ENCODE results near the gene WBP1. TPM values are rescaled to one million over a fixed set of nuclear protein-coding genes. Genes with fewer than 3 reads are reported as not detected.

Gene WBP1
- total RNA-seq = 44.5 and 50.5 TPM in 2 replicates
- 209 and 241 TPM in 2 replicates for polyA plus RNA-seq
- 78.7 and 98.5 TPM in 2 replicates for polyA plus RNA-seq (2011; cell fraction: cytosol; rRNA removed)
- polyA plus RNA-seq (2011; cell fraction: nucleus; rRNA removed) = 387 and 441 TPM in 2 replicates
- polyA plus RNA-seq (2012) = 46.1 and 63.9 TPM in 2 replicates
- polyA minus RNA-seq = 61.2 and 74.1 TPM in 2 replicates
- 6.1 TPM for polyA minus RNA-seq (2011; cell fraction: cytosol; rRNA and poly(A)+ RNA removed)
- 35.9 and 40.9 TPM in 2 replicates for polyA minus RNA-seq (2011; cell fraction: nucleus; rRNA and poly(A)+ RNA removed)
- percentile 68 among the genes with signal in this experiment for Bru-seq, nascent RNA
- percentile 86 among the genes with signal in this experiment for BruChase-seq, experiment 1, labeled RNA remaining after a 6-hour chase
- BruChase-seq, experiment 2, labeled RNA remaining after a 2-hour chase = percentile 72 among the genes with signal in this experiment
- long read RNA-seq, transcript WBP1-201 (4 exons, 1,294 nt) = major isoform, 35 of 70 reads
- long read RNA-seq, partial matches to known transcripts = 4 of 70 reads
- long read RNA-seq, other reads (novel, unspliced or antisense) = 24 of 70 reads

DNA sequence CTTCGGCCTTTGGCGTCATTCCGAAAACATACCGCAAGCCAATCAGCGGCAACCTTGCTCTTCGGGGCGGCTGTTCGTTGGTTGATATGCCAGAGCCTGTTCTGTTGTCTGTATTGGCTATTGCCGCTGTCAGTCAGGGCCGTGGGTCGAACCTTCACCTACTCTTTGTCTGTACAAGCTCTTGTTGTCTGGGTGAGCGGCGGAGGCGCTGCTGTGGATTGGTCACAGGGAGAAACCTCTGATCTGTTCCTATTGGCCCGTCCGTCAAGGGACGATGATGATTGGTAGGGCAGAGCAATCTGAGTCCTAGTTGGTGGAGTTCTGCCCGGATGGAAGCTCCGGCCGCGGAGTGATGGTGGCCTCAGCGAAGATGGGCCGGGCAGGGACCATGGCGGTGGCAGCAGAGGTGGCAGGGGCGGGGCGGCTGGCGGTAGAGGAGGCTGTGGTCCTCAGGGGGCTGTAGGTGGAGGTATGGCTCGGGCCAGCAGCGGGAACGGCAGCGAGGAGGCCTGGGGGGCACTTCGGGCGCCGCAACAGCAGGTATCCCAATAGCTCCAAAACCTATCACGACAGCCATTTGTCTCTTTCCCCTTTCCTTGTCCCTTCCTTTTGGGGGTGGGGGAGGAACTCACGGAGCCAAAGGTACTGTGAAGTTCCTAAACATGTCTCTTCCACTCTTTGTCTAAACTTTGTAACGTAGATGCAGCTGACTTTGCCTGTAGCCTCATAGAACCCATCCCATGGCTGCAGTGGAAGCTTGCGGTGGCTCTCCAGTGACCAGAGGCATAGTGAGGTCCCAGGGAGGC is at the start of gene WBP1:
Gene WBP1, plus strand, starts transcription at position 307 of the 806 bp plus-strand sequence. Its CDS starts 165 bp downstream, at position 472.
- Histone ChIP-seq H4K20me1 (replicated peaks; ENCODE audit: control insufficient read depth, extremely low read depth, insufficient read depth, low read length) (no peaks in the 10 kb centered on the region), H3K9me1 (replicated peaks; ENCODE audit: control insufficient read depth, extremely low read depth, insufficient read depth, low read length) (no peaks in the 10 kb centered on the region), H3K36me3 (ENCODE audit: control insufficient read depth in 2 of 2, extremely low read depth in 1 of 2, insufficient read depth in 2 of 2, low read length in 2 of 2) (peaks cover 0 to 12% of the 10 kb centered on the region in 2 experiments), H3K4me2 (ENCODE audit: insufficient read depth, low read length) (peak within 1 kb of the TSS; percentile 84), H3K79me2 (ENCODE audit: control insufficient read depth, insufficient read depth, low read length) (peaks cover 6% of the 10 kb centered on the region), H3K9ac (replicated peaks; ENCODE audit: extremely low read depth, insufficient read depth, low read length) (peak within 1 kb of the TSS; percentile 74), H2AFZ (ENCODE audit: low read depth, low read length) (peak within 1 kb of the TSS; percentile 77), H3K27ac (ENCODE audit: insufficient read depth, low read depth, low read length) (peak within 1 kb of the TSS; percentile 51), H3K27me3 (ENCODE audit: control insufficient read depth in 2 of 2, insufficient read depth in 2 of 2, low read length in 2 of 2) (peaks cover 0 to under 1% of the 10 kb centered on the region in 2 experiments), H3K4me3 (replicated peaks in 1 of 3; ENCODE audit: insufficient read depth in 1 of 3, low read depth in 1 of 3, low read length in 3 of 3) (peak within 1 kb of the TSS; percentile 80 to 87 (median 82)), H3K9me3 (replicated peaks; ENCODE audit: control insufficient read depth, insufficient read depth, low read length) (no peaks in the 10 kb centered on the region), H3K4me1 (ENCODE audit: control insufficient read depth, extremely low read depth, insufficient read depth, low read length) (peaks cover 22% of the 10 kb centered on the region)
- ChIA-PET CTCF (interaction anchor here (0.7 to 2.3 kb wide), 9 partner anchors 10 to 124 kb away, joined by 3 to 7 read pairs (median 3); partner anchors contain the start of genes CCDC142, LBX2 and TTC31), POLR2A (interaction anchor here (0.6 to 1.3 kb wide), 6 partner anchors 10 to 72 kb away, joined by 3 to 5 read pairs (median 4); partner anchors contain the start of gene HTRA2)
- TF ChIP-seq EZH2 (IDR thresholded peaks at IDR 0.05; ENCODE audit: borderline replicate concordance, low read depth, low read length, severe bottlenecking) (peak; percentile 87), POLR2A (IDR thresholded peaks at IDR 0.05; ENCODE audit: low read depth, low read length) (peak; percentile 66)
- TF ChIP-seq, protein P1, sequence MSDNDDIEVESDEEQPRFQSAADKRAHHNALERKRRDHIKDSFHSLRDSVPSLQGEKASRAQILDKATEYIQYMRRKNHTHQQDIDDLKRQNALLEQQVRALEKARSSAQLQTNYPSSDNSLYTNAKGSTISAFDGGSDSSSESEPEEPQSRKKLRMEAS (IDR thresholded peaks at IDR 0.05; ENCODE audit: insufficient read depth, insufficient read length) = no peak
- TSS peak; percentile 18 for BruUV-seq (replicated peaks)
- dilution Hi-C loops (cut with MboI; ENCODE audit: extremely low pct_ligation_motif_present, low sequenced_read_pairs) = no loop called here
- FAIRE-seq (peak; percentile 100), DNase-seq (ENCODE audit: low read depth, low spot score) (peak; percentile 100)
- intact Hi-C loops (cut with micrococcal nuclease) = loop anchor here (1.0 kb wide), 2 partner anchors 24 to 71 kb away; partner anchors contain the start of genes AUP1, CCDC142 and HTRA2

Data from endothelial cell of umbilical vein (primary cell).